Pons (tissue), 1 donor: ENCODE results near the gene NKIRAS1.
A peak's percentile ranks its signal among the peaks of the same experiment; 100 is the strongest.

ENCODE experiments used
- DNase-seq: peaks from one replicate; pipeline ENCODE4 v3.0.0-alpha.2; 2016; ENCODE audit warnings: low spot score

NKIRAS1 gene

GRCh38 chr3:23916886-23917678, at the start of gene NKIRAS1, which contains the start of gene RPL15:
NKIRAS1 (minus strand) TSS chr3:23916990; CDS start chr3:23910904, 6,086 bp downstream.
RPL15 (plus strand) TSS chr3:23917132; CDS start chr3:23917860, 728 bp downstream.
- peak; percentile 97 for DNase-seq

GRCh38 chr3:23966328-23966727, 49.5 kb upstream of the NKIRAS1 start:
- DNase-seq: no peak

- DNase-seq: no peak
Observed at GRCh38 chr3:23964537-23965235, 47.9 kb upstream of the NKIRAS1 start.

GRCh38 chr3:23961913-23962312, 45.1 kb upstream of the NKIRAS1 start:
- DNase-seq: no peak

GRCh38 chr3:23961066-23961465, 44.3 kb upstream of the NKIRAS1 start:
- DNase-seq: no peak

- DNase-seq: no peak
Observed at GRCh38 chr3:23960649-23961048, 43.9 kb upstream of the NKIRAS1 start.

GRCh38 chr3:23959135-23959900, 42.5 kb upstream of the NKIRAS1 start:
- no peak for DNase-seq

GRCh38 chr3:23956701-23957100, 39.9 kb upstream of the NKIRAS1 start:
- no peak for DNase-seq

- DNase-seq: no peak
Observed at GRCh38 chr3:23954144-23954543, 37.4 kb upstream of the NKIRAS1 start.

GRCh38 chr3:23953523-23953922, 36.7 kb upstream of the NKIRAS1 start:
- DNase-seq: no peak

- DNase-seq: no peak
Observed at GRCh38 chr3:23952646-23953045, 35.9 kb upstream of the NKIRAS1 start.

GRCh38 chr3:23950293-23950692, 33.5 kb upstream of the NKIRAS1 start:
- no peak for DNase-seq

- DNase-seq: peak; percentile 40
Observed at GRCh38 chr3:23949784-23950183, 33.0 kb upstream of the NKIRAS1 start.

- no peak for DNase-seq
Observed at GRCh38 chr3:23948761-23949160, 32.0 kb upstream of the NKIRAS1 start.

GRCh38 chr3:23945913-23946687, 29.3 kb upstream of the NKIRAS1 start:
- DNase-seq: peak; percentile 96

GRCh38 chr3:23945663-23945912, 28.8 kb upstream of the NKIRAS1 start:
- DNase-seq: no peak

GRCh38 chr3:23944861-23945662, 28.3 kb upstream of the NKIRAS1 start, which contains the start of gene NR1D2:
NR1D2 (plus strand) TSS chr3:23945286; CDS start chr3:23945579, 293 bp downstream.
- DNase-seq: peak; percentile 68

GRCh38 chr3:23944007-23944783, 27.4 kb upstream of the NKIRAS1 start:
- DNase-seq: no peak

GRCh38 chr3:23942546-23942945, 25.8 kb upstream of the NKIRAS1 start:
- no peak for DNase-seq

- no peak for DNase-seq
Observed at GRCh38 chr3:23941440-23941839, 24.6 kb upstream of the NKIRAS1 start.
